Measurements from ENCODE around the gene HSD17B1.
A peak's percentile ranks its signal among the peaks of the same experiment; 100 is the strongest.

HSD17B1 gene

GRCh38 chr17:42566883-42567573, 14.3 kb downstream of the HSD17B1 start, which contains the start of gene MLX:
TSS of gene MLX (plus strand) at chr17:42567100. CDS start at chr17:42567125, 25 bp downstream.
- DNase-seq, result peak; percentile 97 to 99 (median 98)

- DNase-seq, result no peak
Observed at GRCh38 chr17:42568341-42569111, 15.8 kb downstream of the HSD17B1 start.

- DNase-seq, result no peak
Observed at GRCh38 chr17:42571435-42572225, 18.9 kb downstream of the HSD17B1 start.

- no peak for DNase-seq
Observed at GRCh38 chr17:42573095-42573494, 20.4 kb downstream of the HSD17B1 start.

- DNase-seq, result no peak
Observed at GRCh38 chr17:42574463-42574862, 21.7 kb downstream of the HSD17B1 start.

- DNase-seq, result no peak
Observed at GRCh38 chr17:42577140-42577531, 24.4 kb downstream of the HSD17B1 start.

GRCh38 chr17:42577532-42578281, 25.0 kb downstream of the HSD17B1 start, which contains the start of gene PSMC3IP:
TSS of gene PSMC3IP (minus strand) at chr17:42577729. CDS start at chr17:42577686, 43 bp downstream.
- DNase-seq, result peak; percentile 98 to 99 (median 99)

GRCh38 chr17:42578282-42578869, 25.7 kb downstream of the HSD17B1 start:
- DNase-seq, result peak; percentile 80 to 87 (median 84)

- DNase-seq, result no peak
Observed at GRCh38 chr17:42579794-42580551, 27.2 kb downstream of the HSD17B1 start.

- DNase-seq, result no peak
Observed at GRCh38 chr17:42581744-42582270, 29.1 kb downstream of the HSD17B1 start.

- DNase-seq, result peak; percentile 76 to 88 (median 78)
Observed at GRCh38 chr17:42584880-42585279, 32.2 kb downstream of the HSD17B1 start.

- DNase-seq, result peak; percentile 72 to 90 (median 78)
Observed at GRCh38 chr17:42585353-42585752, 32.6 kb downstream of the HSD17B1 start.

GRCh38 chr17:42586514-42587230, 33.9 kb downstream of the HSD17B1 start:
- DNase-seq, result no peak

- no peak for DNase-seq
Observed at GRCh38 chr17:42590886-42591285, 38.2 kb downstream of the HSD17B1 start.

GRCh38 chr17:42591411-42591810, 38.7 kb downstream of the HSD17B1 start:
- DNase-seq, result no peak

GRCh38 chr17:42596386-42596785, 43.7 kb downstream of the HSD17B1 start:
- DNase-seq, result no peak

- no peak for DNase-seq
Observed at GRCh38 chr17:42598905-42599304, 46.2 kb downstream of the HSD17B1 start.

GRCh38 chr17:42603318-42603717, 50.6 kb downstream of the HSD17B1 start:
- no peak for DNase-seq
